Progenitor cell of endocrine pancreas (in vitro differentiated cells): ENCODE results near the gene EMID1. TPM values are rescaled to one million over a fixed set of nuclear protein-coding genes. Genes with fewer than 3 reads are reported as not detected.

Experiments used
- DNase-seq: peaks from one replicate; pipeline ENCODE4 v3.0.0; 2021; ENCODE audit warnings: low spot score; ENCODE audit not compliant: unreplicated experiment
- H3K27ac Mint-ChIP-seq: 2 replicates; pipeline ENCODE4 v1.8.0; 2021; ENCODE audit warnings: mild to moderate bottlenecking, moderate library complexity, mixed read lengths
- H3K27me3 Mint-ChIP-seq: 2 replicates; pipeline ENCODE4 v1.8.0; 2021; ENCODE audit warnings: mixed read lengths
- H3K36me3 Mint-ChIP-seq: 2 replicates; pipeline ENCODE4 v1.8.0; 2022; ENCODE audit warnings: mixed read lengths; ENCODE audit not compliant: insufficient read depth
- H3K4me1 Mint-ChIP-seq: 2 replicates; pipeline ENCODE4 v1.8.0; 2021; ENCODE audit warnings: low read depth, mixed read lengths
- H3K4me3 Mint-ChIP-seq: 2 replicates; pipeline ENCODE4 v1.8.0; 2021; ENCODE audit warnings: low read depth, mild to moderate bottlenecking, moderate library complexity, mixed read lengths
- H3K9me3 Mint-ChIP-seq: 2 replicates; pipeline ENCODE4 v1.8.0; 2021; ENCODE audit warnings: low read depth, mixed read lengths
- total RNA-seq: library from RNA; stranded (reverse); gene quantifications from 2 replicates; pipeline ENCODE4 v1.2.1, GENCODE V29; 2021
- TF ChIP-seq, protein P1 (sequence below): fragments of 200-600 bp; sonication (generic); IDR thresholded peaks from one replicate; pipeline ENCODE4 v1.5.0; 2021; ENCODE audit warnings: antibody characterized with exemption, mild to moderate bottlenecking; ENCODE audit not compliant: unreplicated experiment

The EMID1 gene
- total RNA-seq, 1 donor from 2014 or later = 18.9 TPM

DNA sequence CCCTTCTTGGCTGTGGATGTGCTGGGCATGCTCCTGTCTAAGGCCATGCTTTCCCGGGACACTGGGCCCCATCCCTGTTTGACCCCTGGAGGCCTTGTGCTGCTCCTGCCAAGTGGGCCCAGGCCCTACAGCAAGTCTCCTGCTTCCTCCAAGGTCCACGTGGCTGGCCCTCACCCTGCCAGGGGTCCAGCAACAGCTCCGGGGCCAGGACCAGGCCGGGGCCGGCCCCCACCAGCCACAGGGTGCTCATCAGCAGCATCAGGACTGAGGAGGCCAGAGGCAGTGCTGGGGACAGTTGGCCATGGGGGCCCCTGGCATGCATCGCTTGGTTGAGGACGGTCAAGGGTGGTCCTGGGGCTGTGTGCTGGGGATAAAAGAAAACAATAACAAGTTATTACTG is 59.6 kb downstream of the EMID1 start:
- Mint-ChIP-seq H3K27me3 (no peaks in the 10 kb centered on the region), H3K4me3 (no peak overlapping the region), H3K36me3 (peaks cover 11% of the 10 kb centered on the region), H3K27ac (no peak overlapping the region), H3K4me1 (peaks cover 21% of the 10 kb centered on the region), H3K9me3 (no peaks in the 10 kb centered on the region)
- no peak for DNase-seq
- TF ChIP-seq, protein P1, sequence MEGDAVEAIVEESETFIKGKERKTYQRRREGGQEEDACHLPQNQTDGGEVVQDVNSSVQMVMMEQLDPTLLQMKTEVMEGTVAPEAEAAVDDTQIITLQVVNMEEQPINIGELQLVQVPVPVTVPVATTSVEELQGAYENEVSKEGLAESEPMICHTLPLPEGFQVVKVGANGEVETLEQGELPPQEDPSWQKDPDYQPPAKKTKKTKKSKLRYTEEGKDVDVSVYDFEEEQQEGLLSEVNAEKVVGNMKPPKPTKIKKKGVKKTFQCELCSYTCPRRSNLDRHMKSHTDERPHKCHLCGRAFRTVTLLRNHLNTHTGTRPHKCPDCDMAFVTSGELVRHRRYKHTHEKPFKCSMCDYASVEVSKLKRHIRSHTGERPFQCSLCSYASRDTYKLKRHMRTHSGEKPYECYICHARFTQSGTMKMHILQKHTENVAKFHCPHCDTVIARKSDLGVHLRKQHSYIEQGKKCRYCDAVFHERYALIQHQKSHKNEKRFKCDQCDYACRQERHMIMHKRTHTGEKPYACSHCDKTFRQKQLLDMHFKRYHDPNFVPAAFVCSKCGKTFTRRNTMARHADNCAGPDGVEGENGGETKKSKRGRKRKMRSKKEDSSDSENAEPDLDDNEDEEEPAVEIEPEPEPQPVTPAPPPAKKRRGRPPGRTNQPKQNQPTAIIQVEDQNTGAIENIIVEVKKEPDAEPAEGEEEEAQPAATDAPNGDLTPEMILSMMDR = no peak

DNA sequence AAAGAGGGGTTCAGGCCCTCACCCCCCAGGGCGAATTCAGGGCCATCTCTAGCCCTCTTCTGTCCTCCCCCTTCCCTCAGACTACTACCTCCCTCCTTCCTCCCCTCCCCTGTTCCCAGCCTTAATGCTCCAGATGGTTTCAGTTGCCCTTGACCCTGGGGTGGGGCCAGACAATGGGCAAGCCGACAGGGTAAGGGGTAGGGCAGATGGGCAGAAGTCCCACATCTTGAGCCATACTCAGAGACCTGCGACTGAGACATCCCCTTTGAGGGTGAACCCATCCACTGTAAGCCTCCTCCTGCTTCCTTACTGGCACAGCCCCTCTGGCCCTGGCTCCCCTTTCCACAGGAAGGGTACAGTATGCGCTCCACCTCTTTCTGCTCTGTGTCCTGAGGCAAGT is 60.2 kb downstream of the EMID1 start:
- Mint-ChIP-seq H3K27ac (peak overlapping the region; percentile 94), H3K27me3 (no peaks in the 10 kb centered on the region), H3K36me3 (peaks cover 13% of the 10 kb centered on the region), H3K4me1 (peaks cover 27% of the 10 kb centered on the region), H3K9me3 (no peaks in the 10 kb centered on the region), H3K4me3 (peak overlapping the region; percentile 86)
- TF ChIP-seq, protein P1 = no peak
- no peak for DNase-seq

DNA sequence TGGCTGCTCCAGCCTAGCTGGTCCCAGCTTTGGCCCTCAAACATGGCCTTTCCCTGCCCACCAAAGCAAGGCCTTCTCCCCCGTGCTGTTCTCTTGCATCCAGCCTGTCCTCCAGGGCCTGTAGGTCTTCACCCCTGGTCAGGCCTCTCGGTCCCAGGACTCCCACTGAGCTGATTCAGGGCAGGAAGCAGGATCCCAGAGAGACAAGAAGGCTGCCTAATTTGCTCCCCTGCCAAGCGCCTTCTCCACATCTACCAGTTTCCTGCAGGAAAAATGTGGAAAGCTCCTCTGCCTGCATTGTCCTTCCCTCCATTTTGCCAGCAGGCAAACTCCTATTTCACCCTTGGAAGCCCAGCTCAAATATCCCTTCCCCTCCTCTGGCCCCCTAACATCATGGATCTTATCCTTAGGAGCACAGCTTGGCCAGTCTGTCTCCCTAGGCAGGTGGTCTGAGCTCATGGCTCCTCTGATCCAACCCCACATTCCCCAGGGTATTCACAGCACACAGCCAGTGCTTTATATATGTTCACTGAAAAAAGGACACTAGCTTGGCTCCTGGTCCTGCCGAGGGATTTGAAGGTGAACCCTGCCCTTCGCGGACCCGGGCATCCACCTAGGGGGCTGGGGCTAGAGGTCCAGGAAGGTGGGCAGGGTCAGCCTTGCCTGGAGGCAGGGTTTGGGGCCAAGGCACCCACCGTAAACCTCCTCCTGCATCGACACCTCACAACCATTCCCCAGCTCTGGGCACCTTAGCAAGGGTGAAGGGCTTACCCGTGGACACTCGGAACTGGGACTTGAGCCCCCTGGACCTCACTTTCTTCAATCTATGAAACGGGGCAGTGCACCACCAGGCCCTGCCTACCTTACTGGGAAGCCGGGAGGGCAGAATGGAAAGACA is 61.1 kb downstream of the EMID1 start:
- Mint-ChIP-seq H3K4me1 (peaks cover 34% of the 10 kb centered on the region), H3K27ac (peak overlapping the region; percentile 94), H3K4me3 (peak overlapping the region; percentile 86), H3K9me3 (no peaks in the 10 kb centered on the region), H3K36me3 (peaks cover 18% of the 10 kb centered on the region), H3K27me3 (no peaks in the 10 kb centered on the region)
- DNase-seq = no peak
- TF ChIP-seq, protein P1 = no peak

DNA sequence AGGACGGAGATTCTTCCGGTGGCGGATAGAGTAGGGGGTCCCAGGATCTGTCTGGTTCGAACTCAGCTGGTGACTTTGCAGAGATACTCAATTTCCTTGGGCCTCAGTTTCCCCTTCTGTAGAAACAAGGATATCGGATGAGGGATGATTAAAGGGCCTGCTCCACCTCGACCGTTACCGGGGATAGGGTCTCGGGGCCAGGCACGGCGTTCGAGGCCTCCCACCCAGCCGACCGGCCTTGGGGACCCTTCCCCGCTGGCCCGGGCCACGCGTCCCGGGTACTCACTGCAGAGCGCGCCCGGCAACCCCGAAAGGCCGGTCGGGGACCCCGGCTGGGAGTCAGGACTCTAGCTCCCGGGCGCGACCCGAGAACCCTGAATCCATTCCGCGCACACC is 61.8 kb downstream of the EMID1 start:
- peak overlapping the region; percentile 100 for H3K27ac Mint-ChIP-seq
- H3K9me3 Mint-ChIP-seq = no peaks in the 10 kb centered on the region
- TF ChIP-seq, protein P1 = no peak
- H3K4me1 Mint-ChIP-seq = peaks cover 40% of the 10 kb centered on the region
- no peak for DNase-seq
- peaks cover 18% of the 10 kb centered on the region for H3K36me3 Mint-ChIP-seq
- H3K27me3 Mint-ChIP-seq = no peaks in the 10 kb centered on the region
- H3K4me3 Mint-ChIP-seq = peak overlapping the region; percentile 86

DNA sequence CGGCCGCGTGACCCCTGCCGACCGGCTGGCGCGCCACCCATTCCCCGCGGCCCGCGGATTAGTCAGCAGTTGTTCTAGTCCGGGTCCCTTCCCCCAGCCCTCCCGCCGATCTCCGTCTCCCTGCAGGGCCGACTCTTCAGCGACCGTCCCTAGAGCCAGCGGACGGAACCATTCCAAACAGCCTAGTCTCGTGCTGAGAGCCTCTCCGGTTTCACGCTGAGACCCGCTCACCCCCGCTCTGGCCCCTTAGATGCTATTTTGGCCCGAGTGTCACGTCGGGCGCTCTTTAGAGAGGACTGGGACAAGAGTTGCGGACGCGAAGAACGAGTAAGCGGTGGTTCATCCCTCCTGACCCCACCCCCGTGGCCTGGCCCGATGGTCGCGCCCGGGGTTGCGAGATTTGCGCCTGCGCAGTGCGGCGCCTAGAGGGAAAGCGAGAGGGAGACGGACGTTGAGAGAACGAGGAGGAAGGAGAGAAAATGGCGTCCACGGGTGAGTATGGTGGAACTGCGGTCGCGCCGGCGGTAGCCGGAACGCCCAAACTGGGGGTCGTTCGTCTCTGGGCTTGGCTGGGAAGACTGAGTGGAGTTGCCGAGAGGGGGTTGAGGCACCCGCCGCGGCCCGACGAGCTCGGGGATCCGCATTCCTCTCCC is 62.3 kb downstream of the EMID1 start, which contains the start of the genes EWSR1 and RHBDD3:
EWSR1 (plus strand) TSS at position 411 of the 653 bp plus-strand sequence; CDS start at position 480, 69 bp downstream.
RHBDD3 (minus strand) TSS at position 124 of the 653 bp plus-strand sequence. CDS start 2,355 bp downstream, outside the sequence.
- peak within 1 kb of the TSS; percentile 100 for H3K27ac Mint-ChIP-seq
- peak; percentile 97 for DNase-seq
- TF ChIP-seq, protein P1 = no peak
- peaks cover 18% of the 10 kb centered on the region for H3K36me3 Mint-ChIP-seq
- H3K4me1 Mint-ChIP-seq = peaks cover 41% of the 10 kb centered on the region
- peak within 1 kb of the TSS; percentile 86 for H3K4me3 Mint-ChIP-seq
- H3K27me3 Mint-ChIP-seq = no peaks in the 10 kb centered on the region
- no peaks in the 10 kb centered on the region for H3K9me3 Mint-ChIP-seq
